ENCODE measurements around the gene KCNAB1.
A peak's percentile ranks its signal among the peaks of the same experiment; 100 is the strongest.
"Not testable (repeated sequence)": the region's sequence is repeated elsewhere in the genome, so short reads cannot be mapped to it uniquely, and the experiment has no call there.

The KCNAB1 gene

GRCh38 chr3:156226676-156227420 lies 106.5 kb downstream of the KCNAB1 start:
- DNase-seq: no peak

GRCh38 chr3:156227704-156228103 lies 107.3 kb downstream of the KCNAB1 start:
- no peak for DNase-seq

GRCh38 chr3:156230278-156230900 lies 110.0 kb downstream of the KCNAB1 start:
- no peak for DNase-seq

GRCh38 chr3:156231221-156231620 lies 110.8 kb downstream of the KCNAB1 start:
- not testable (repeated sequence) for DNase-seq

- DNase-seq: no peak
These were observed 113.5 kb downstream of the KCNAB1 start for GRCh38 chr3:156233876-156234275.

GRCh38 chr3:156236556-156237260 lies 116.3 kb downstream of the KCNAB1 start:
- no peak for DNase-seq

- no peak for DNase-seq
These were observed 120.3 kb downstream of the KCNAB1 start for GRCh38 chr3:156240642-156241041.

GRCh38 chr3:156246961-156247725 lies 126.8 kb downstream of the KCNAB1 start:
- no peak for DNase-seq

- DNase-seq: no peak
These were observed 130.2 kb downstream of the KCNAB1 start for GRCh38 chr3:156250550-156250949.

- no peak for DNase-seq
These were observed 131.0 kb downstream of the KCNAB1 start for GRCh38 chr3:156251424-156251823.

- no peak for DNase-seq
These were observed 132.3 kb downstream of the KCNAB1 start for GRCh38 chr3:156252656-156253055.

GRCh38 chr3:156253150-156253549 lies 132.8 kb downstream of the KCNAB1 start:
- DNase-seq: no peak

- no peak for DNase-seq
These were observed 135.9 kb downstream of the KCNAB1 start for GRCh38 chr3:156256256-156256655.

- no peak for DNase-seq
These were observed 136.6 kb downstream of the KCNAB1 start for GRCh38 chr3:156256945-156257344.

- DNase-seq: no peak
These were observed 137.9 kb downstream of the KCNAB1 start for GRCh38 chr3:156258301-156258700.

GRCh38 chr3:156259896-156260295 lies 139.5 kb downstream of the KCNAB1 start:
- DNase-seq: no peak

GRCh38 chr3:156260331-156260730 lies 140.0 kb downstream of the KCNAB1 start:
- no peak for DNase-seq

- DNase-seq: no peak
These were observed 144.4 kb downstream of the KCNAB1 start for GRCh38 chr3:156264771-156265170.

GRCh38 chr3:156271508-156271907 lies 151.1 kb downstream of the KCNAB1 start:
- no peak for DNase-seq

- no peak for DNase-seq
These were observed 151.8 kb downstream of the KCNAB1 start for GRCh38 chr3:156271995-156272719.

- peak; percentile 48 for DNase-seq
These were observed 152.8 kb downstream of the KCNAB1 start for GRCh38 chr3:156273111-156273694.

GRCh38 chr3:156274791-156275190 lies 154.4 kb downstream of the KCNAB1 start:
- no peak for DNase-seq

Data from right hindlimb (tissue), 1 donor.